HPDE6-E6E7 (cell line): Measurements from ENCODE around the gene RPL32.
A peak's percentile ranks its signal among the peaks of the same experiment; 100 is the strongest.
"Not testable (repeated sequence)": the region's sequence is repeated elsewhere in the genome, so short reads cannot be mapped to it uniquely, and the experiment has no call there.

ENCODE experiments used
- DNase-seq: peaks from one replicate; pipeline ENCODE4 v3.0.0; 2011; ENCODE audit warnings: missing footprints; ENCODE audit errors: extremely low spot score

The RPL32 gene

GRCh38 chr3:12841149-12841969 is at the start of gene RPL32:
Gene RPL32 (minus strand): TSS chr3:12841565. CDS start chr3:12840237, 1,328 bp downstream.
- peak; percentile 38 for DNase-seq

DNA sequence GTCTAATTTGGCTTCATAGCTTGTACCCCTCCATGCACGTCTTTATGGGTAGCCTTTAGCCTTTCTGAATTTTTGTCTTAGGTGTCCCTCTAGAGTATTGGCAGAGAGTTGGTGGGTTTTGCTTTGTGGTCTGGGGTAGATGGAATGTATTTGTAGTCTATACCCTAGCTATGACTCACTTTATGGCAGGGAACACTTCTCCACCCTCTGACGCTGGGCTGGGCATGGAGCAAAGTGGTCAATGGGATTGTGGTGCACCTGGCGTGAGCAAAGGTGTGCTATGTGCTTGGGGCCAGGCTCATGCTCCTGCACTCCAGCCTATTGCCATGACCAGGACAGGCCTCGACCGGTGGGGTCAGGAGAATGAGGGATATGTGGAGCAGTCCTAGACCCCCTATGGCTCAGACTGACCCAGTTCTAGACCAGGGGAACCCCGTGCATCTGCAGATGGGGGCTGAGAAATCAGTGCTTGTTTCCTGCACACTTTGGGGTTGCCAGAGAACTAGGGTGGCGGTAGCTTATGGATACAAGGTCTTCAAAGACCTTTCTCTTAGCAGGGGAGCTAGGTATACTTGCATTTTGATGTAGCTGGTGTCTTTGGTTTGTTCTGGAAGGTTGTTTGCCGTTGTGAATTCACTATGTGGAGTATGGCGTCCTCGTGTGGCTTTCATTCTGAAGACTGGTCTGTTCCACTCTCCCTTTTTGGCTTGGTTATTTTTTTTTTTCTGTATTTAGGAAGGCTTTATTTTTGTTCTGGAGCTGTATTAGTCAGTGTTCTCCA is 49.4 kb upstream of the RPL32 start:
- DNase-seq, result no peak

GRCh38 chr3:12886736-12887135 is 45.4 kb upstream of the RPL32 start:
- DNase-seq, result no peak

DNA sequence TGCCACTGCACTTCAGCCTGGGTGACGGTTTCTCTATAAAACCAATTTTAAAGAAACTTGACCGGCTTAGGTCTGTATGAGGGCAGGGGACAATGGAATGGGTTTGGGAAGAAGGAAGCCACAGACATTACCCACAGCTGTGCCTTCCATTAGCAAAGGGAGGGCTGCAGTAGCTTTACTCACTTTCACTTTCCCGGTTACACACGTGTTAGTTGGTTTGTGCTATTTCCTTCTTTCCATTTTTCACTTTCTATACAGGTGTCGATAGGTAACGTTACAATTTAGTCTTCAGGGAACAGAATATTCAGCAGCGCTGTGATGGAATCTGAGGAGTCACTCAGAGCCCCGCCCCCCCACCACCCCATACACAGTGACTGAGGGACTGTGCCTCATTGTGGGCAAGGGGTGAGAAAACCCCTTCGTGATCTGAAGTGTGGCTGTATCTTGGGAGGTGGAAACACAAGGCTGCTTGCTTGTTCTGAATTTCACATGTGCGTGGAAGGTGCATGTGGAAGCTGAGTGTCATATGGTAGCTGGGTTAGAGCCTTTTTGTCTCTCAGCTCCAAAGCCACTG is 44.8 kb upstream of the RPL32 start:
- DNase-seq, result no peak

DNA sequence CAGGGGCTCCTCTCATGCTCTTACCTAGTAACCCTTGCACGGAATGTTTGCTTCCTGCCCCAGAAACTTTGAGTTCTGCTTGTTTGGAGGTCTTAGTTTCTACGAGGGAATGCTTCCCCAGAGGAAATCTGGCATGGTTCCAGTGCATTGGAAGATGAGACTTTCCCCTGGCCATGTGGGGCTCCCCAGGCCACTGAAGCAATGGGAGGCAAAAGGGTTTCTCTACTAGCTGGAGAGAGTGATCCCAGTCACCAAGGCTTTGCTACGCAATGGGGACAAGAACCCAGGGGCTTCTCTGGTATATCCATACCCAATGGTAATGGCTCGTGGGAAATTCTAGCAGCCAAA is 44.2 kb upstream of the RPL32 start:
- DNase-seq, result no peak

DNA sequence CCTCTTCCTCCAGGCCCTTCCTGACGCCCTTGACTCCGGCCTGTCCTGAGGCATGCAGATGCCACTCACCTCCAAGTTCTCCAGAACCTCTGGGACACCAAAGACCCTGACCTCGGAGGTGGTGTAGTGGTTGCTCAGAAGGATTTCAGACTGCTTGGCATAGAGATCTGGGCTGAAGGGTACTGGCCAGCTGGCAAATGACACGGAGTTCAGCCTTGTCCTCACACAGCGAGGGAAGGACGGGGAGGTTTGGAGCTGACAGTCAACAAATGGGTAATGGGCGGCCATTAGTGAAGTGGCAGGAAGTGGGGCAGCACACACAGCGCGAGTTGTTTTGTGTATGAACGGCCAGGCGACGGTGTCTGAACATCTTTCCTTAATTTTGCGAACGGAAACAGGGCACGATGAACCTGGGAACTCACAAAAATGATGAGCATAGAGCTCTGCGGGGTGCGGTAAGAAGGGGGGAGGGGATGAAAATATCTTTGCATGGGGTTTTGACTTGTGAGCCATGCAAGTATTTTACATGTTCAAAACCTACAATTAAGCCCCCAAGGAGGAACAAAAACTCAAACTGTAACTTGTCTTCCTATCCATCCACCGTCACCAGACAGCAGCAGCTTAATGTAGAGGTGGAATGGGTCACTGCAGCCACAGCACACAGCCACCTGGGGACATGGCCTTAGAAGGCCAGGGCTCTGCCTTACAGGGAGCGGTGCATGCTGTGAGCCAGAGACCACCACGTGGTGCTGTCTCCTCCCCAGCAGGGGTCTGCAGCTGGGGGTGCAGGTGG is 43.6 kb upstream of the RPL32 start:
- no peak for DNase-seq

DNA sequence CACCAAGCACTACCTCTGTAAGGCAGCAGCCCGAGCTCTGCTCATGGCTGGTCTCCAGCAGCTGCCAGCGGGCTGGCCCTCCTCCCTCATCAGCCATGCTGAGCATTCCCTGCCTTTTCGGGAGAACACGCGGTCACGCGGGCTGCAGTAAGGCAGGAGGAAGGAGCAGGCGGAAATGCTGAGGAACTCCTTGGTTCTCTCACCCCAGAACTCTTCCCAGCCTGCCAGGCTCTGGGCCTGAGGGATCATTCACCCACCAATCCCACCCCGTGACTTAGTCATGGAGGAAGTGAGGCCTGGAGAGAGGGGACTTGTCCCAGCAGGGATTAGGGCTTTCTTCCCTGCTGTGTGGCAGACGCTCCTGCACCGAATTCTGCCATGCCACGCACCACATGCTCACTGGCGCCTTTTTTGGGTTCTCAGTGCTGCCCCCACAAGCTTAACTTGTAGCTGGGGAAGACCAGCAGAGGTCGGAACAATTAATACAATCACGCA is 42.9 kb upstream of the RPL32 start:
- DNase-seq, result no peak

DNA sequence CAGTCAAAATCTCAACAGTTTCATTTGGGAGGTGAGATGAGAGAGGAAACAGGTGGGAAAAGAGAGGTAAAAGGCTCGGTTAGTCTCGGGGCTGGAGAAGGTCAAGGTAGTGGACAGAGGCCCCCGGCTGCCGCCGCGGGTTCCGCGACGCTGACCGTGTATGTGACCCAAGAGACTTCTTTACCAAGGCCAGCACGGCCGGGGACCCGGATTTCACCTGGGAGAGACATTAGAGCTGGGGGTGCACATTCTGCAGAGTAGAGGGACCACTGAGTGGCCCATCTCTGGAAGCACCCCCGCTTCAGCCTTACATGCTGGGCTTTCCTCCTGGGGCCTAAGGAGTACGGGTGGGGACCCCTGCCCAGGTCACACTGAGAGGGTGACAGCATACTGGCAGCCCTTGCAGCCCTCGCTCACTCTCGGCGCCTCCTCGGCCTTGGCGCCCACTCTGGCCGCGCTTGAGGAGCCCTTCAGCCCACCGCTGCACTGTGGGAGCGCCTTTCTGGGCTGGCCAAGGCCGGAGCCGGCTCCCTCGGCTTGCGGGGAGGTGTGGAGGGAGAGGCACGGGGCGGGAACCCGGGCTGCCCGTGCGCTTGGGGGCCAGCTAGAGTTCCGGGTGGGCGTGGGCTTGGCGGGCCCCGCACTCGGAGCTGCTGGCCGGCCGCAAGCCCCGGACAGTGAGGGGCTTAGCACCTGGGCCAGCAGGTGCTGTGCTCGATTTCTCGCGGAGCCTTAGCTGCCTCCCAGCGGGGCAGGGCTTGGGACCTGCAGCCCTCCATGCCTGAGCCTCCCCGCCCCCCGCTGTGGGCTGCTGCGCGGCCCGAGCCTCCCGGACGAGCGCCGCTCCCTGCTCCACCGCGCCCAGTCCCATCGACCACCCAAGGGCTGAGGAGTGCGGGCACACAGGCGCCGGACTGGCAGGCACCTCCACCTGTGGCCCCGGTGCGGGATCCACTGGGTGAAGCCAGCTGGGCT is 41.3 kb upstream of the RPL32 start:
- no peak for DNase-seq

DNA sequence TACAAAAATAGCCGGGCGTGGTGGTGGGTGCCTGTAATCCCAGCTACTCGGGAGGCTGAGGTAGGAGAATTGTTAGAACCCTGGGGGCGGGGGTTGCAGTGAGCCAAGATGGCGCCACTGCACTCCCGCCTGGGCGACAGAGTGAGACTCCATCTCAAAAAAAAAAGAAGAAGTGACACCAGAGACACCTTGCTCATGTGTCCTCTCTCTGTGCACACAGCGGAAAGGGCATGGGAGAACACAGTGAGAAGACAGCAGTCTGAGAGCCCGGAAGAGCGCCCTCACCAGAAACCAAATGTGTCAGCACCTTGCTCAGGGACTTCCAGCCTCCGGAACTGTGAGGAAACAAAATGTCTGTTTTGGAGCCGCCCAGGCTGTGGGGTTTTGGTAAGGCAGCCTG is 40.5 kb upstream of the RPL32 start:
- not testable (repeated sequence) for DNase-seq

GRCh38 chr3:12879191-12879815 is 37.9 kb upstream of the RPL32 start:
- no peak for DNase-seq

DNA sequence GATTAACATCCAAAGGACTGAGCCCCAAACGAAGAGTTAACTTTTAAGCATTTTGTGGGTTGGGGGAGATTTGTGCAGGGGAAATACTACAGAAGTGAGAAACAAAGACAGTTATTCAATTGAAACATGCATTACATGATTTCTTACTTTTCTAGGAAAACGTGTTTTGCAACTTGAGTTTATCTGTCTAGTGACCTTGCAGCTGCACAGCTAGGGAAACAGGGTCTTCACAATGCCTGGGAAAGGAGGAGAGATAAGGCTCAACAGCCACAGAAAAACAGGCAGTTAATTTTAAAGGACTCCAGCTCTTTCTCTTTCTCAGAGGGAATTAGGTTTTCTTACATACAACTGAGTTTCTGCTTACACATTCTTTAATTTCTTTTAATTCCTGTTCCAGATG is 37.4 kb upstream of the RPL32 start:
- DNase-seq, result not testable (repeated sequence)

DNA sequence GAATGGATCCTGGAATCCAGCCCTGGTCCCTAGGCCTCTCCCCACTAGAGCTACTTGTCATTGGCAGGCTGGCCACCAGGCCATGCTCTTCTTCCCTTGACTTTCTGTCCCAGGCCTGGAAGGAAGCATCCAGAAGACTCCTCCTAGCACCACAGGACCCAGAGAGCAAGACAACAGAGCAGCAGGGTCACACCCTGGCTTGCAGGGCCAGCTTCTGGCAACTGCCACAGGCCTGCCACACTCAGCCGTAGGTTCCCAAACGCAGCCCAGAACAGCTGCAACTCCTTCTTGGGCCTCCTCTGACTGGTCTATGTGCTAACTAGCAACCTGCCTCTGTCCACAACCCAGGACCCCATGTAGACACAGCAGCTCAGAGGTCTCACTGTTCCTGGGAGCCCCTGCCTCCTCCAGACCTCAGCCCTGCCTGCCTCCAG is 36.8 kb upstream of the RPL32 start:
- no peak for DNase-seq

GRCh38 chr3:12877040-12877439 is 35.7 kb upstream of the RPL32 start:
- DNase-seq, result no peak

GRCh38 chr3:12875857-12876836 is 34.8 kb upstream of the RPL32 start:
- DNase-seq, result no peak

DNA sequence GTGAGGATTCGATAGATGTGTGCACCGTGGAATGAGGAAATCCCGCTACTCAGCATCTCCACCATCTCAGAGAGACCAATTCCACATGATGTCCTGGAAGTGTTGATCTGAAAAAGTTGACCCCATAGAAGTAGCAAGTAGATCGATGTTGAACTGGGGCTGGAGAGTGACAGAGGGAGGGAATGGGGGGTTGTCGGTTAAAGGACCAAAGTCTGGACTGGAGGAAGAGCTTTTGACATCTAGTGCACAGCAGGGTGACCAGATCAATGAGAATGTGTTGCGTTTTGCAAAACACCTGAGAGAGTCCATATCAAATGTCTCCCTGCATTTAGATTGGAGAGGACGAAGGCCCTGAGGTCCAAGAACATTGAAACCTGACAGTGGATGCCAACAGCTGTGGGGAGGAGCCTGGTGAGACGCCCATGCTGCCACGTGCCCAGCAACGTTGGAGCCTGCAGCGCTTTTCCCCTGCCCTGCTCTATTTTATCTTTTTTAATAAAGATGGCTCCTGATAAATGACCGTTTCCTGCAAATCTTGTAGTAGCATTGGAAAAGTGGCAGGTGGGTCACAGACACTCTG is 30.1 kb upstream of the RPL32 start:
- no peak for DNase-seq

GRCh38 chr3:12870942-12871341 is 29.6 kb upstream of the RPL32 start:
- DNase-seq, result no peak

DNA sequence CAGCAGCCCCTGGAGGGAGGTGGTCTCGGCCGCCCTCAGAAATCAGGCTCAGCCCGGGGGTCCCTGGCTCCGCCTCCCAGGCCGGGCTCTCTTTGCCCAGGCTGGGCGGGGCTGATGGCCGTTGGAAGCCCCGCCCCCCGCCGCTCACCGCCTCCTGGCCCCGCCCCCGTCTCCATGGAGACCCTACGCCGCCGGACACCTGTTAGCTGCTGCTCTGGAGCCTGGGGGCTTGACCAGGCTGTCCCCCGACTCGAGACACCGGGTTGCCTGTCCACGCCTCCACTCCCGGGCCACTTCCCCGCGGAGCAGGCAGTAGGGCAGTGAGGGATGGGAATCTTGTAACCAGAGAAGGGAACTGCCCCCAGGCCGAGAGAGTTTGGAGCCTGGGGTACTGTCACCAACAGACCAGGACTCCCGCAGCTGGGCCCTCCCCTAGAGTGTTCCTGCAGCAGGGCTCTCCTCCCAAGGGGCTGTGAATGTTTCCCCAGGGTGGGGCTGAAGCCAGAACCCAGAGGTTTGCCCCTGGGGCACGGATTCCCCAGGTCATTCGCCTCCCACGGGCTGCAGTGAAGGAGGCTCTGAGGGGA is 27.8 kb upstream of the RPL32 start:
- no peak for DNase-seq
